ENCODE results near the gene MRPL43.
A peak's percentile ranks its signal among the peaks of the same experiment; 100 is the strongest.
"Not testable (repeated sequence)": the region's sequence is repeated elsewhere in the genome, so short reads cannot be mapped to it uniquely, and the experiment has no call there.

Gene MRPL43

DNA sequence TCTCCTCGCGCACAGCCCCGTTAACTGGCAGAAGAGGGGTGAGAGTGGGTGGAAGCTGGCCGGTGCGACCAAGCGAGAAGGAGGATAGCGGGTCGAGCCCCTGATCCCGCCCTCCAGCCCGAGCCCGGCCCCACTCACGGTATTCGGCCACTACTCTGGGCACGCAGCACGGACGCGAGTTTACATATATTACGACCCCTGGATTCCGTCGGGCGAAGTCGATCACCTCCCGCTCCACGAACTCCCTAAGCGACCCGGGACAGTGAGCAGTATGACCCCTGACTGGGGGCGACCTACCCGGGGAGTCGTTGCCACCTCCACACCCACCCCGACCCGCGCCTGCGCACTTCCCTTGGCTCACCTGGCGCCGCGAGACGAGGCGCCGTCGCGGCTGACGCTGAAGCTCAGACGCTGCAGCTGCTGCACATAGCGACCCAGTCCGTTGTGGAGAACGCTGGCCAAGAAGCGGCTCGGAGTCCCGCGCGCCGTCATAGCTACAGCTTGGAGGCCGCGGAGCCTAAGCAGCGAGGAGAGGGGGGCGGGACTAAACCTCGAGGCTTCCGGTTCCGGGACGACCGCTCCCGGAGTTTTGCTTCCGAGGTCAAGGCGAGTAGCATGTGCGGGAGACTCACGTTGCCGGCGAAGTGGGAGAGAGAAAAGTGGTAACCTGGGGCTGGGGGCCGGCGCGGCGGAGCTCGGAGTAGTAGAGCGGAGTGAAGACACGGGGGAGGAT, at the start of gene MRPL43, which contains the start of gene TWNK:
Gene MRPL43 (minus strand): TSS at position 546 of the 733 bp plus-strand sequence. CDS start 54 bp downstream, at position 492.
Gene TWNK (plus strand): TSS at position 592 of the 733 bp plus-strand sequence. CDS start 668 bp downstream, outside the sequence.
- ChIA-PET CTCF (interaction anchor here (1.2 to 11.3 kb wide), 5 partner anchors 10 to 63 kb away, joined by 3 to 94 read pairs (median 3); partner anchors contain the start of gene LZTS2), POLR2A (no interaction called here)
- TF ChIP-seq, protein P1, sequence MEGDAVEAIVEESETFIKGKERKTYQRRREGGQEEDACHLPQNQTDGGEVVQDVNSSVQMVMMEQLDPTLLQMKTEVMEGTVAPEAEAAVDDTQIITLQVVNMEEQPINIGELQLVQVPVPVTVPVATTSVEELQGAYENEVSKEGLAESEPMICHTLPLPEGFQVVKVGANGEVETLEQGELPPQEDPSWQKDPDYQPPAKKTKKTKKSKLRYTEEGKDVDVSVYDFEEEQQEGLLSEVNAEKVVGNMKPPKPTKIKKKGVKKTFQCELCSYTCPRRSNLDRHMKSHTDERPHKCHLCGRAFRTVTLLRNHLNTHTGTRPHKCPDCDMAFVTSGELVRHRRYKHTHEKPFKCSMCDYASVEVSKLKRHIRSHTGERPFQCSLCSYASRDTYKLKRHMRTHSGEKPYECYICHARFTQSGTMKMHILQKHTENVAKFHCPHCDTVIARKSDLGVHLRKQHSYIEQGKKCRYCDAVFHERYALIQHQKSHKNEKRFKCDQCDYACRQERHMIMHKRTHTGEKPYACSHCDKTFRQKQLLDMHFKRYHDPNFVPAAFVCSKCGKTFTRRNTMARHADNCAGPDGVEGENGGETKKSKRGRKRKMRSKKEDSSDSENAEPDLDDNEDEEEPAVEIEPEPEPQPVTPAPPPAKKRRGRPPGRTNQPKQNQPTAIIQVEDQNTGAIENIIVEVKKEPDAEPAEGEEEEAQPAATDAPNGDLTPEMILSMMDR (IDR thresholded peaks at IDR 0.05; ENCODE audit: control extremely low read depth, extremely low read depth, low read depth, missing control alignments), result no peak
- DNase-seq (ENCODE audit: extremely low spot score), result peak; percentile 92

DNA sequence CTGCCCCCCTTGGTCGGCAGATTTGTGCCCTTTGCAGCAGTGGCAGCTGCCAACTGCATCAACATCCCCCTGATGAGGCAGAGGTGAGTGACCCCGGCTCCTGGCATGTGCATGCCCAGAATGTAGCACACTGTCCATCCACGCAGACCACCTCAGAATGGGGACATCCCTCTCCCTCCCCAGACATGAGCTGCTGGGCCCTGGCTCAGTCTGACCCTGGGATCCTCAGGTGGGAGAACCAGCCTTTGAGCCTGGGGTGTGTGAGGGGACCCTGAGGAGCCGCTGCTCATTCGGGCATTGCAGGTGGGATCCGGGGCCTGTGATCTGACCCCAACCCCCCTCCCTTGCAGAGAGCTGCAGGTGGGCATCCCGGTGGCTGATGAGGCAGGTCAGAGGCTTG, 49.4 kb upstream of the MRPL43 start:
- no peak for DNase-seq (ENCODE audit: extremely low spot score)
- POLR2A ChIA-PET, result no interaction called here
- TF ChIP-seq, protein P1 (IDR thresholded peaks at IDR 0.05; ENCODE audit: control extremely low read depth, extremely low read depth, low read depth, missing control alignments), result no peak
- CTCF ChIA-PET, result interaction anchor here (1.0 to 28.8 kb wide), 3 partner anchors 11 to 56 kb away, joined by 3 to 855 read pairs (median 3); partner anchors contain the start of gene KAZALD1

DNA sequence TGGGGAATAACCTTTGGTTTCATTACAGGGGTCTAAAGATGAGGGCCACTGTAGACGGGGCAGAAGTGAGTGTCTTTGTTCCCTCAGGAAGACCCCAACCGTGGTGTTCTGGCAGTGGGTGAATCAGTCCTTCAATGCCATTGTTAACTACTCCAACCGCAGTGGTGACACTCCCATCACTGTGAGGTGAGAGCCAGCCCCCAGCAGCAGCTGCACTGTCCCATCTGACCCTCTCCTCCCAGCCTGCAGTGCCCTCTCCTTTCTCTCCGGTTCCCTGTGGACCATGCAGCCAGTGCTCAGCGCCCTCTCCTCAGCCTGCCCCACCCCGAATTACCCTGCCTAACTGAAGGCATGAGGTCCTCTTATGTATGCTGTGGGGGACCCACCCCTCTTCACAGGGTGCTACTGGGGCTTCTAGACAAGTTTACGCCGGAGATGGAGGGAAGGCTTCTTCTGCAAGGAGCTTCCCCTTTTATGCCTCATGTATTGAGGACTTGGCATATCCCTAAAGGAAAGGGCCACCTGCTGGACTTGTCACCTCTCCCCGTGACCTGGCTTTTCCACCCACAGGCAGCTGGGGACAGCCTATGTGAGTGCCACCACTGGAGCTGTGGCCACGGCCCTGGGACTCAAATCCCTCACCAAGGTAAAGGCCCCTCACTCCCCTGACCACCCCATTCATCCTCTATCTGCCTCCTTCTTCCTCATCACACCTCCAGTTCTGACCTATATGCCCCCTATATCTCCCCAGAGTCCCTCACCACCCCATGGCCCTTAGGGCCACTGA, 48.8 kb upstream of the MRPL43 start:
- TF ChIP-seq, protein P1 (IDR thresholded peaks at IDR 0.05; ENCODE audit: control extremely low read depth, extremely low read depth, low read depth, missing control alignments), result no peak
- no peak for DNase-seq (ENCODE audit: extremely low spot score)
- POLR2A ChIA-PET, result no interaction called here
- CTCF ChIA-PET, result interaction anchor here (0.7 to 28.8 kb wide), 4 partner anchors 17 to 106 kb away, joined by 3 to 855 read pairs (median 3); partner anchors contain the start of gene KAZALD1

DNA sequence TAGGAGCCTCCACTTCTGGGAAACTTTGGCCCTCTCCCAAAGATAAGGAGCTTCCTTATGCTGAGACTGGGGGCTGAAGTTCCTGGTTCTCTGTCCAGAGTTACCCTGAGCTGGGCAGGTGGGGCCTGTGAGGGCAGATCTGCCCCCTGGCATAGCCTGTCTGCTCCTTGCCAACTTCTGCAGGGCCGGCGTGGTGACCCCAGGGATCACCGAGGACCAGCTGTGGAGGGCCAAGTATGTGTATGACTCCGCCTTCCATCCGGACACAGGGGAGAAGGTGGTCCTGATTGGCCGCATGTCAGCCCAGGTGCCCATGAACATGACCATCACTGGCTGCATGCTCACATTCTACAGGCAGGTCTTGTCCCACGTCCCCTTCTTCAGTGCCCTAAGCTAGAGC, 48.0 kb upstream of the MRPL43 start:
- ChIA-PET CTCF (interaction anchor here (0.7 to 28.8 kb wide), 3 partner anchors 17 to 107 kb away, joined by 3 to 855 read pairs (median 3); partner anchors contain the start of gene KAZALD1), POLR2A (no interaction called here)
- TF ChIP-seq, protein P1 (IDR thresholded peaks at IDR 0.05; ENCODE audit: control extremely low read depth, extremely low read depth, low read depth, missing control alignments), result no peak
- DNase-seq (ENCODE audit: extremely low spot score), result no peak

DNA sequence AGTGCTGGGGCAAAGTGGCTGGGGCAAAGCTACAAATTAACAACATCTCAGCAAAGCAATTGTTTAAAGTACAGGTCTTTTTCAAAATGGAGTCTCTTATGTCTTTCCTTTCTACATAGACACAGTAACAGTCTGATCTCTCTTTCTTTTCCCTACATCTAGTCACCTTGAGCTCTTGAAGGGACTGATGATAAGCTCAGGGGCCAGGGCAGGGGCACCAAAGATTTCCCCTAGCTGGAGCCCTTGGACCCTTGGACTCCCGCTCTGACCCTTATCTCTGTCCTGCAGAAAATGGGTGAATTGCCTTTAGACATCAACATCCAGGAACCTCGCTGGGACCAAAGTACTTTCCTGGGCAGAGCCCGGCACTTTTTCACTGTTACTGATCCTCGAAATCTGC, 47.1 kb upstream of the MRPL43 start:
- CTCF ChIA-PET, result interaction anchor here (0.7 to 28.8 kb wide), 5 partner anchors 9 to 172 kb away, joined by 3 to 855 read pairs (median 3); partner anchors contain the start of gene KAZALD1
- POLR2A ChIA-PET; DNase-seq (ENCODE audit: extremely low spot score): not testable (repeated sequence)

DNA sequence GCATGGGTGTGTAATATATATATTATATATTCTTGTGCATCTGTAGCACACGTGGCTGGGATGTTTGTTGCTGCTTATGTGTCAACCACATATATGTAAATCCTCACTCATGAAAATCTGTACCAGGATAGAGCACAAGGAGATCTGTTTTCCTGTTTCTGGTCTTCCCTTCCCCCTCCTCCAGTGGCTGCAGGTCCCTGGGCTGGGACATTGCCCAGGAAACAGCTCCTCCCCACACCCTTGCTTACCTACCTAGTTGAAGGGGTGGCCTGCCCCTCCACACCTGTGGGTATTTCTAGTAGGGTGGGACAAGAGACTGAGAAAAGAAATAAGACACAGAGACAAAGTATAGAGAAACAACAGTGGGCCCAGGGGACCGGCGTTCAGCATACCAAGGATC, 46.0 kb upstream of the MRPL43 start:
- CTCF ChIA-PET, result interaction anchor here (1.1 to 28.8 kb wide), 6 partner anchors 8 to 109 kb away, joined by 3 to 855 read pairs (median 54); partner anchors contain the start of gene KAZALD1
- TF ChIP-seq, protein P1 (IDR thresholded peaks at IDR 0.05; ENCODE audit: control extremely low read depth, extremely low read depth, low read depth, missing control alignments), result no peak
- POLR2A ChIA-PET, result no interaction called here
- no peak for DNase-seq (ENCODE audit: extremely low spot score)
